Tracheal epithelial cell (primary cell): ENCODE results near the gene SPTB. TPM values are rescaled to one million over a fixed set of nuclear protein-coding genes. Genes with fewer than 3 reads are reported as not detected.

Experiments used
- total RNA-seq: library from RNA; depleted of rRNA; stranded (reverse); fragments of >200 nt; gene quantifications from 2 replicates; pipeline ENCODE4 v1.2.1, GENCODE V29; 2014

SPTB gene
- total RNA-seq = under 0.01 TPM in 1 of 2 replicates, not detected in the other

DNA sequence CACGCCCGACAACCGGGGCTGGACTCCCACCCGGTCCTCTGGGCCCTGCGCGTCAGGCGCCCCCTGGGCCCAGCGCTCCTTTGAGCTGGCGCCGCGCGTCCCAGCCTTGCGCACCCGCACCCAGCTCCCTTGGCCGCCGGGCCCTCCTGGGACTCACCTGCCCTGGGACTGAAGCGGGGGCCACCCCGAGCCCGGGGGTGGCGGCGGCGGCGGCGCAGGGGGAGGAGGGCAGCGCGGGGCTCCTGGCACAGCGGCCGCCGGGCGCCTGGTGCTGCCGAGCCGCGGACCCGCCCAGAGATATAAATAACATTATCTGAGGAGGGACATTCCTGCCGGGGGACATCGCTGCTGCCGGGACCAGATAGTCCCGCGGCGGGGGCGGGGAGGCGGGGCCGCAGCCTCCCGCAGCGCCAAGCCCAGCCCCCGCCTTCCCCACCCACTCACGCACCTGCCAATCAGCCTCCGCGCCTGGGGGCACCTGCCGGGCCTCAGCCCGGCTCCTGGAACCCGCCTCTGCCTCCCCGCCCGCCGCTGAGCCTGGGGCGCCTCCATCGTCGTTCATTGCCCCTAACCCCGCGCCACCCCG lies at the start of gene SPTB:
Gene SPTB (minus strand): TSS at position 273 of the 586 bp plus-strand sequence. CDS start 56,813 bp downstream, outside the sequence.

GRCh38 chr14:64914237-64915028 lies 34.7 kb upstream of the SPTB start, which contains the start of gene CHURC1:
TSS of gene CHURC1 (plus strand) at chr14:64914455. CDS start at chr14:64914496, 41 bp downstream.

DNA sequence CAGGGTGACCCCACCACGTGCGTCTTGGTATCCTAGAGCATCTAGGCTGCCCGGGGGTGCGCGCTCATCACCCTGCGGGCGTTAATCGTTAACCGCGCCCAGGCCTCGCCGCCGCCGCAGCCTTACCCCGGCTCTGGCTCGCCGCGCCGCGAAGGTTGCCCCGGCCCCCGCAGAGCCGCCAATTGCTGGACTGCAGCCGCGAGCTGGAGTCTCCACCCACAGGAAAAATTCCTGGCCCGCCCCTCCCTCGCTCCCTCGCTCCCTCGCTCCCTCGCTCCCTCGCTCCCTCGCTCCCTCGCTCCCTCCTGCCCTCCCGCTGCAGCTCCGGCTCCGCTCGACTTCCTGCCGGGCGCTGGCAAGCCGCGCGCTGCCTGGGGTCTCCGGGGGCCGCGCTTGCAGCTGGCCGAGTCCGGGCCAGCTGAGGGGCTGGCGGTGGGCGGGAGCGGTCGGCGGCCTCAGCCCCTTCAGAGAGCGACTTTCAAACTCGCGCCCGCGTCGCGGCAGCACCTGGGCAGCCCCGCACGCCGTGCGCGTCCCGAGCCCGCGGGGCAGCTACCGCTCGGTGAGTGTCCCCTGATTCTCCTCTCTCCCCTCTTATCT lies 175.5 kb downstream of the SPTB start, which contains the start of gene PLEKHG3:
Gene PLEKHG3 (plus strand): TSS at position 282 of the 600 bp plus-strand sequence. CDS start 23,208 bp downstream, outside the sequence.

Other genes starting within 250 kb of the SPTB start
- gene PLEKHG3, start 175.5 kb downstream of the SPTB start, total RNA-seq = 56.1 and 101 TPM in 2 replicates
- gene CHURC1, start 34.5 kb upstream of the SPTB start, total RNA-seq = 30.9 and 39.5 TPM in 2 replicates
- 2.2 and 4.3 TPM in 2 replicates for gene GPX2, start 62.8 kb upstream of the SPTB start, total RNA-seq
- under 0.01 and 2.7 TPM in 2 replicates for gene RAB15, start 92.4 kb upstream of the SPTB start, total RNA-seq
- 7.0 and 8.1 TPM in 2 replicates for gene FNTB, start 107.0 kb upstream of the SPTB start, total RNA-seq
- gene MAX, start 222.6 kb upstream of the SPTB start, total RNA-seq = 27.5 and 41.7 TPM in 2 replicates